Activated T-cell treated with anti-CD3 and anti-CD28 coated beads, Interleukin-2, amount 50 U/mL, for 24 hours (primary cell): Measurements from ENCODE around the gene TDRD1.
A peak's percentile ranks its signal among the peaks of the same experiment; 100 is the strongest.

Experiments used
- DNase-seq: peaks from one replicate; pipeline ENCODE4 v3.0.0-alpha.2; 2020
- H3K27ac Mint-ChIP-seq: 2 replicates; pipeline ENCODE4 v1.8.0; 2020; ENCODE audit warnings: mild to moderate bottlenecking, mixed read lengths
- H3K27me3 Mint-ChIP-seq: 2 replicates; pipeline ENCODE4 v1.8.0; 2020; ENCODE audit warnings: mixed read lengths
- H3K36me3 Mint-ChIP-seq: 2 replicates; pipeline ENCODE4 v1.8.0; 2020; ENCODE audit warnings: low read depth, mixed read lengths
- H3K4me1 Mint-ChIP-seq: 2 replicates; pipeline ENCODE4 v1.8.0; 2020; ENCODE audit warnings: low read depth, mixed read lengths
- H3K4me3 Mint-ChIP-seq: 2 replicates; pipeline ENCODE4 v1.8.0; 2020; ENCODE audit warnings: mild to moderate bottlenecking, moderate library complexity, mixed read lengths
- H3K9me3 Mint-ChIP-seq: 2 replicates; pipeline ENCODE4 v1.8.0; 2020; ENCODE audit warnings: mixed read lengths

Gene TDRD1

DNA sequence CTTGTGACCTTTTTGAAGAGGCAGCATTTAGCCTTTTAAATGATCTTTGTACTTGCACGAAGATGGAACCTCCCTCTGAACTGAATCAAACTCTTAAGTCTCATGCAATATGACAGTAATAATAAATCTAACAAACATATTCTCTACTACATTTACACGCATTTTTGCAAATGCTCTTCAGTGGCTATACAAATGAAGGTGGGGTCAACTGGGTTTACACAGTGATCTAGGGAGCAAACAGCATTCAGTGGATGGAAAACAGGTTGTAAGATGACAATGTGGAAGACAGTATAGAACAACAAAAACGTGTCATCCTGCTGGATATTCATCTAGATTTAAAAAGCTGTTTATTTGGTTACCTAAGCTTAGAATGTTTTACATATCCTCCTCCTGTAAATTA lies 12.7 kb upstream of the TDRD1 start:
- no peak overlapping the region for H3K27ac Mint-ChIP-seq
- peaks cover 7% of the 10 kb centered on the region for H3K9me3 Mint-ChIP-seq
- H3K36me3 Mint-ChIP-seq = peaks cover 66% of the 10 kb centered on the region
- no peak for DNase-seq
- no peak overlapping the region for H3K4me3 Mint-ChIP-seq
- H3K27me3 Mint-ChIP-seq = no peaks in the 10 kb centered on the region
- H3K4me1 Mint-ChIP-seq = peaks cover 58% of the 10 kb centered on the region

DNA sequence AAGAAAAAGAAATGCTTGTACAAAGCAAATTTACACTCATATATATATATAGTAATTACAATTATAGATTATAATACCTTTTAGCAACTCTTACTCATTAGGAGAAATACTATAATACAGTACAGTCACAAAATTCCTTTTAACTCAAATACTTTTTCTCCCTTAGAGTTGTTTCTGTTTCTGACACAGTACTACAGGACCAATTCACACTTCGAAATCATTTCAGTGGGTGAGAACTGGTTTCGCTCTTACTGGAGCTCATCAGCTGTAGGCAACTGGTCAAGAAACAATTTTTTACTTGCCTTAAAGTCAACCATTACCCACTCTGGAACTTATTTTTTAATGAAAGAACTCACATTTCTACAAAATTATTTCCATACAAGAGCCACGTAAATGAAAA lies 11.2 kb upstream of the TDRD1 start:
- Mint-ChIP-seq H3K4me3 (no peak overlapping the region), H3K27ac (no peak overlapping the region), H3K9me3 (peaks cover 7% of the 10 kb centered on the region), H3K27me3 (no peaks in the 10 kb centered on the region), H3K36me3 (peaks cover 57% of the 10 kb centered on the region), H3K4me1 (peaks cover 63% of the 10 kb centered on the region)
- no peak for DNase-seq

DNA sequence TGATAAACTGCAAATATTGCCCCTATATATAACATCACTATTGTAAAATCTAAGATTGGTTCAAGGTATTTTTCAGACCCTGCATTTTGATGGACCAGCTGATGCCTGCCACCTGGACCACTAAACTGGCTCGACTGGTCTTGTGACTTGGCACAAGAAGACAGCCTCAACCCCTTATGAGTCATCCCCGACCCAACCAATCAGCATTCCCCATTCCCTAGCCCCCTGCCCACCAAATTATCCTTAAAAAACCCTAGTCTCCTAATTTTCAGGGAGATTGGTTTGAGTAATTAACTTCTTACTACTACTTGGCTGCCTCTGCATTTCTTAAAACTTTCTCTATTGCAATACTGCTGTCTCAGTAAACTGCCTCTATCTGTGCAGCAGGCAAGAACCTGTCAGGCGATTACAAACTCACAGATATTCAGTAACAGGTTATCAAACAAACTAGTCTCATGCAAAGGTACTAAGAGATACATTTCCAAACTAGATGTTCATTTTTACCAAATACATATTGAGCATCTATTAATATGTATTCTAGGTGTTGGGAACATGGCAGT lies 10.6 kb upstream of the TDRD1 start:
- H3K4me1 Mint-ChIP-seq = peaks cover 61% of the 10 kb centered on the region
- H3K4me3 Mint-ChIP-seq = no peak overlapping the region
- no peak overlapping the region for H3K27ac Mint-ChIP-seq

DNA sequence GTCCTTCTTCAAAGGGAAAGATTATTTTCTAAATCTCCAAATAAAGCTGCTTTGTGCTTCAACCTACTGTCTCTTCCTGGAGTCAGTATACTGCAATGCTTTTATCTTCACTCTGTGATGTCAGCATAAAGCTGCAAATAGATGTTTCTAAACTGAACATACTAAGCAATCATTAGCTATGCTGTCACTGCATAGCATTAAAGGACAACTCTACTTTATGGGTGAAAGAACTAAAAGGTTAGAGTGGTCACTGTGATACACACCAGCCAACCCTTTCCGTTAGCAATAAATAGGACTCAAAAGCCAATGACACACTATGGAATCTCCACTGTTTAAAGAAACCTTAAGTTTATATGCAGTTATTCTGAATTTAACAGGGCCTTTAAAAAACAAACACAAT lies 6.9 kb upstream of the TDRD1 start:
- Mint-ChIP-seq H3K4me1 (peaks cover 56% of the 10 kb centered on the region), H3K4me3 (peak overlapping the region; percentile 97), H3K9me3 (peaks cover 7% of the 10 kb centered on the region), H3K36me3 (peaks cover 40% of the 10 kb centered on the region), H3K27ac (no peak overlapping the region), H3K27me3 (no peaks in the 10 kb centered on the region)
- DNase-seq = no peak

More for the DNA sequence above, 10.6 kb upstream of the TDRD1 start:
- no peaks in the 10 kb centered on the region for H3K27me3 Mint-ChIP-seq
- peaks cover 54% of the 10 kb centered on the region for H3K36me3 Mint-ChIP-seq
- DNase-seq = no peak
- H3K9me3 Mint-ChIP-seq = peaks cover 7% of the 10 kb centered on the region

DNA sequence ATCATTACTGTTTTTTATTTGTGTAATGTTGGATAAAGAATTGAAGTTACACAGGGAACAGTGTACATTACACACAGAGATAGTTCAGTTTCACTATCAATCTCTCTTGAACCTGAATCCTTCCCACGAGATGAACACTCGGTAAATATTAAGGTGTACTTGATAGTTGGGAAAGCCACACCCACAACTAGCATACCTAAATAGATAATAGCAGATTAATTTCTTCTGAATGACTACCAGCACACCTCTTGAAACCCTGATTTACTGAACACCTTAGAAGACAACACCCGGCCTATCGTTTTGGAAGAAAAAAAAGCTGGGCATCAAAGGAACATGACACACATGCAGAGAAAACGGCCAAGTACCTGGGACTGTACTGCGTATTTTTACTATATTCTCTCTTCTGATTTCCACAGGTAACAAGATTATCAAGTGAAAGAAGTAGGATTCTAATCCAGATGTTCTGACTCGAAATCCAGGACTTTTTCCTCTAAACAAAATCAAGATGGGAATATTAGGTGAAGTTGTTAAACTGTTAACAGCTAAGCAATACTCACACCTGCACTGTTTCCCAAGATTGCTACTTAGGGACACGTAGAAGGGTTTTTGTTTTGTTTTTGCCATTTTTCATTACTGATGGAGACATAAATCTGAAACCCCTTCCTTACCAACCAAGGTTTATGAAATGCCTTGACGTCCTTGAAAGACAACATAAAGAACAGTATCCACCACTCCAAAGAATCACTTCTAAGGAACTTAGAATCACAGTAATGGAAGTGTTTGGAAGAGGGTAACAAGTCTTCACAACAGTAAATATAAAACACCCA lies 6.2 kb upstream of the TDRD1 start:
- Mint-ChIP-seq H3K9me3 (peaks cover 7% of the 10 kb centered on the region), H3K4me3 (peak overlapping the region; percentile 97), H3K27me3 (no peaks in the 10 kb centered on the region), H3K36me3 (peaks cover 36% of the 10 kb centered on the region), H3K27ac (peak overlapping the region; percentile 98), H3K4me1 (peaks cover 52% of the 10 kb centered on the region)
- DNase-seq = no peak

DNA sequence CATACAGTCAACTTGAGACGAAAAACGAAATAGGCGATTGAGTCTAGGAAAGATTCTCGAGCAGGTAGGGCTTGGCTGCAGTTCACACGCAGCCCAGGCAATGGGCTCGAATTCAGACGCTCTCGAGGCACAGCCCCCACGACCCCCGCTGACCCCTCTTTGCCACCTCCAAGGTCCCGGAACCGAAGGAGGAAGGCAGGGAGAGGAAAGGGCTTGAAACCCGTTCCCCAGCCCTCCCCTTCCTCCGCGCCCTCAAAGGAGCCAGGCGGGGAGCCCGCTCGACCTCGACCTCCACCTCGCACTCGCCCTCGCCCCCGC lies 5.6 kb upstream of the TDRD1 start:
- Mint-ChIP-seq H3K9me3 (peaks cover 4% of the 10 kb centered on the region), H3K36me3 (peaks cover 32% of the 10 kb centered on the region), H3K27me3 (no peaks in the 10 kb centered on the region), H3K27ac (peak overlapping the region; percentile 98), H3K4me3 (peak overlapping the region; percentile 97), H3K4me1 (peaks cover 47% of the 10 kb centered on the region)
- DNase-seq = no peak

DNA sequence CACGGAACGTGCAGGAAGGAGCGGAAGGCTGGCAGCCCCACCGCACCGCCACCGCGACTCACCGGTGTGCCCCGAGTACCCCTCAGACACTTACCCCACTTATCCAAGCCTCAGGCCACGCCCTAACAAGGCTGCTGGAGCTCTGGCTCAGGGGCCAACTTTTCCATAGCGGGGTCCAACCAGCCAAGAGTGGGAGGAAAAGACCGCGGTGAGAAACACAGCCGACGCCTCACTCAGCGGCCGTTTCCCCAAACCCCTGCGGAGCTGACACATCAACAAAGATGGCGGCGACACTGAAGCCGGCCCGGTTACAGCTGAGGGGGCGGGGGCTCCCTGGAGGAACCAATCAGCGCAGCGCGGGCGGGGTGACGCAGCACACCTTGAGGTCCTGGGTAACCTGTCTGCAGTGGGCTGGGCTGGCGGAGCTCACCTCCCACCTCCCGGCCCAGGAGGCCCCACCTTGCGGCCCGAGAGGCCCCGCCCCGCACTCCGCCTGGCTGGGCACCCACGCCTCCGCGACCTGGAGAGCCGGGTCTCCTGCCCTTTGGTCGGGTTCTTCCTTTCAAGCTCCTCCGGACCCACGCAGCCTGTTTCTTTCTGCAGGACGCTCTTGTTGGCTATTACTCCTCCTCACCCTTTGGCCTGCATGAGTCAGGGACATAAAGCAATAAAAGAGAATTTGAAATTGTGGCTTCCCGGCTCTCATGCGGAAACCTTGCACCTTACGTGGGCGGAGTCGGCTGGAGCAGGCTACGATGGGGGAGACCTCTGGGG lies 5.0 kb upstream of the TDRD1 start, which contains the start of gene CCDC186:
Gene CCDC186 (minus strand): TSS at position 283 of the 774 bp plus-strand sequence. CDS start 10,935 bp downstream, outside the sequence.
- Mint-ChIP-seq H3K9me3 (no peaks in the 10 kb centered on the region), H3K4me1 (peaks cover 44% of the 10 kb centered on the region), H3K36me3 (peaks cover 28% of the 10 kb centered on the region), H3K4me3 (peak within 1 kb of the TSS; percentile 97), H3K27ac (peak within 1 kb of the TSS; percentile 98), H3K27me3 (no peaks in the 10 kb centered on the region)
- DNase-seq = peak; percentile 98

DNA sequence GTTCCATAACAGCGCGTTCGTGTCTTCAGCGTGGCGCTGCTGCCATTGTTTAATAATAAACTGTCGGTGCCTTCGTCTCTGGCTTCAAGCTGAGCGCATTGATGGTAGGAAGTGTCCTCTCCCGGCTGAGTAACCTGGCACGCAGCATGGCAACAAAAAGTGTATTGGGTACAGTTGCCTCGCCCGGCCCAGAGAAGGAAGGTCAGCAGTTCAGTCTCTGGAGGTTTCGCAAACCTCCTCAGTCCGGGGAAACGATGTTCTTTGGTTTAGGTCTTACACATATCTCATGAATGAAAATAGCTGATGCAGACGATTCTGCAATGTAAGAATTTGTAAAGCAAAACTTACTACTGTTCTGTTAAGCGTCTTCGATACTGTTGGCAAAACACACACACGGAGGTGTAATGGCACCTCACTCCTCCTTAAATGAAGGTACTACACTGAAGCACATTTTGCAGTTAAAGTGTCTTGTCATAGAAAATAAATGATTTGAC lies 4.4 kb upstream of the TDRD1 start:
- no peak for DNase-seq
- peak overlapping the region; percentile 97 for H3K4me3 Mint-ChIP-seq
- H3K27me3 Mint-ChIP-seq = no peaks in the 10 kb centered on the region
- peaks cover 44% of the 10 kb centered on the region for H3K4me1 Mint-ChIP-seq
- H3K36me3 Mint-ChIP-seq = peaks cover 23% of the 10 kb centered on the region
- H3K27ac Mint-ChIP-seq = peak overlapping the region; percentile 88
- no peaks in the 10 kb centered on the region for H3K9me3 Mint-ChIP-seq

DNA sequence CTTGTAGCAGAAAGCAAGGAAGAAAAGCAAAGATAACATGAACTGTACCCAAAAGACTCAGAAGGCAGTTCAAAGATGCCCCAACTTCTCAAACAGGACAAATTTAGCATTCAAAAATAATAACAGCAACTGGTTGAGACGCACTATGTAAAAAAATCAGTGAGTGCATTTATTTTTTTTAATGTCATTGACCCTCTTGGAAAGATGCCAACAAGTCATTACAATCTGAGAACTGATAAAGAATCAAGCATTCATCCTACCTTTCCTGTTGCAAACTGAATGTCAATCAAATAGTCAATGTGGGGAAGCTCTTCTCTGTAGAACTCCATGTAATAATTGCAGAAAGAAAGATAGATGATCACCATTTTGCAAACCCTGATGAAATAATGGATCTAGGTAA lies 3.5 kb upstream of the TDRD1 start:
- Mint-ChIP-seq H3K9me3 (no peaks in the 10 kb centered on the region), H3K4me1 (peaks cover 41% of the 10 kb centered on the region)

DNA sequence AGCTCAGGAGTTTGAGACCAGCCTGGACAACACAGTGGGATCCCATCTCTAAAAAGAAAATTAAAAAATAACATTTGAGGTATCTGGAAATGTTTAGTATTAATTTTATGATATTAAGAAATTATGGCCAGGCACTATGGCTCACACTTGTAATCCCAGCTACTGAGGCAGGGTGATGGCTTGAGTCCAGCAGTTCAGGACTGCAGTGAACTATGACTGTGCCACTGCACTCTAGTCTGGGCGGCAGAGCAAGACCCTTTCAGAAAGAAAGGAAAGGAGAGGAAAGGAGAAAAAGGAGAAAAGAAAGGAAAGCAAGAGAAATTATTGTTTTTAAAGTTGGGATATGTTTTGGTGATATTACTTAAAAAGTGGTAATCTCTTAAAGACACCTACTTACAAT lies 2.6 kb upstream of the TDRD1 start:
- H3K27ac Mint-ChIP-seq = no peak overlapping the region
- H3K36me3 Mint-ChIP-seq = peaks cover 12% of the 10 kb centered on the region
- H3K27me3 Mint-ChIP-seq = no peaks in the 10 kb centered on the region
- DNase-seq = no peak
- peaks cover 37% of the 10 kb centered on the region for H3K4me1 Mint-ChIP-seq
- H3K4me3 Mint-ChIP-seq = no peak overlapping the region
- H3K9me3 Mint-ChIP-seq = no peaks in the 10 kb centered on the region

More for the DNA sequence above, 3.5 kb upstream of the TDRD1 start:
- Mint-ChIP-seq H3K27me3 (no peaks in the 10 kb centered on the region), H3K4me3 (peak overlapping the region; percentile 23), H3K27ac (no peak overlapping the region), H3K36me3 (peaks cover 17% of the 10 kb centered on the region)
- DNase-seq = no peak

DNA sequence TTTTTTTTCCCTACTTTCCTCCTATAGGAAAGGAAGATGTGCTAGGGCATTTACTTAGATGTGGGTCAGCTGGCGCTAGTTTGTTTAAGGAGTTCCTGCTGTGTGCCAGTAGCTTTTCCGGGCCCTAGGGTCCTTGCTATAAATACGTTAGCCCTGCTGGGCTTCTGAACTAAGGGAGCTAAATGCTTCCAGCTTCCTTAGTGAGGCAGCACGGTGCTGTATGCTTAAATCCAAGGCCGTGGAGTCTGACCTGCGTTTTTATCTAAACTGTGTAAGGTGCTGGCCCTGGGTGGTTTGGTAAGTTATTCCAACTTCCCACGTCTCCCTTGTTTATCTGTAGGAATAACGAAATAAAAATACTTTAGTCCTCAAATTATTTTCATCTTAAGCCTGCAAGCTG lies 594 bp downstream of the TDRD1 start:
- H3K9me3 Mint-ChIP-seq = no peaks in the 10 kb centered on the region
- no peaks in the 10 kb centered on the region for H3K36me3 Mint-ChIP-seq
- H3K4me1 Mint-ChIP-seq = peaks cover 15% of the 10 kb centered on the region
- H3K27me3 Mint-ChIP-seq = no peaks in the 10 kb centered on the region
- no peak for DNase-seq
- H3K4me3 Mint-ChIP-seq = peak overlapping the region; percentile 39
- H3K27ac Mint-ChIP-seq = no peak overlapping the region

DNA sequence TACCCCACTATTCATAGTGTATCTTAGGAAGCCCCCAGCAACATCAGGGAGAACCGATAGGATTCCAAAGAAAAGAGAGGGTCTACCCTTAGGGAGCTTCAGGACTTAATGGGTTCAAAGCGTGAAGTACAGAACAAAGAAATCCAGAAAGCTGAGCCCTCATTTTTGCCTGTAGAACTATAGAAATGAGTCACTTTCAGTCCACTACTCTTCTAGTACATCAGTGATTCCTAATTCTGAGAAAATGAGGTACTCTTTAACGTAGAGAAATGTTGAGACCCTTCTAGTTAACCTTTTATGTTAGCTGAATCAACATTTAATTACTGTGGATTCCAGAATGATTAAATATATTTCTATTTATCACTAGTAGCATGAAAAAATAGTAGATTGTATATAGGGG lies 1.8 kb downstream of the TDRD1 start:
- no peak overlapping the region for H3K27ac Mint-ChIP-seq
- H3K4me3 Mint-ChIP-seq = no peak overlapping the region
- no peaks in the 10 kb centered on the region for H3K36me3 Mint-ChIP-seq

DNA sequence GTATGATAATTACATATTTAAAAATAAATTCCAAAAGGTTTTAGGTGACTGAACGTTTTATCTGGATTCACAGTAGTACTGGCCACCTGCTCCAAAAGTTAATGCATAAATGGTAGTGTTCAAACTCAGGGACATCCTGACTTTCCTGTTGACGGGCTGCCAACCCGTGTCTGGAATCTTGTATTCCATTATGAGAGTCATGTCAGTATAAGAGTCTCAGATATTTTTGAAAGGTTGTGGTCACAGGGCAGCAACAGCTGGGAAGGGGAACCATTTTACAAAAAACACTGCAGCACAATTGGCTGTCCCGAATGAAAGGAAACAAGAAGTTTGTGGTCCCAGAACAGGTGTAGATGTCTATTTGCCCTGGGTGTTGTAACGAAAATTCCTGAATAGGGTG lies 2.8 kb downstream of the TDRD1 start:
- Mint-ChIP-seq H3K9me3 (no peaks in the 10 kb centered on the region), H3K27me3 (peaks cover under 1% of the 10 kb centered on the region), H3K36me3 (no peaks in the 10 kb centered on the region), H3K4me3 (no peak overlapping the region), H3K27ac (no peak overlapping the region), H3K4me1 (peaks cover 3% of the 10 kb centered on the region)
- no peak for DNase-seq

More for the DNA sequence above, 1.8 kb downstream of the TDRD1 start:
- H3K9me3 Mint-ChIP-seq = no peaks in the 10 kb centered on the region
- no peak for DNase-seq
- no peaks in the 10 kb centered on the region for H3K27me3 Mint-ChIP-seq
- H3K4me1 Mint-ChIP-seq = peaks cover 6% of the 10 kb centered on the region

DNA sequence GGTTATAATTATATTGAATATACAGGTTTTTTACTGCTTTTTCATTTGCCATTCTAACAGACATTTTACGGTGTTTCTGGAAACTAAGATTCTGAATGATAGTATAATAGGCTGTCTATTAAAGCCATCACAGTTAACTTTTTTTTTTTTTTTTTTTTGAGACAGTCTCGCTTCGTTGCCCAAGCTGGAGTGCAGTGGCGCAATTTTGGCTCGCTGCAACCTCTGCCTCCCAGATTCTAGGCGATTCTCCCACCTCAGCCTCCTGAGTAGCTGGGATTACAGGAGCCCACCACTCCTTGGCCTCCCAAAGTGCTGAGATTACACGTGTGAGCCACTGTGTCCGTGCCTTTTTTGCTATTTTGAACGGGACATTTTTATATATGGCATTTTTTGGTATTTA lies 4.4 kb downstream of the TDRD1 start:
- H3K4me1 Mint-ChIP-seq = peaks cover 3% of the 10 kb centered on the region
- no peaks in the 10 kb centered on the region for H3K36me3 Mint-ChIP-seq
- DNase-seq = no peak
- no peak overlapping the region for H3K27ac Mint-ChIP-seq
- H3K27me3 Mint-ChIP-seq = peaks cover 10% of the 10 kb centered on the region
- H3K9me3 Mint-ChIP-seq = no peaks in the 10 kb centered on the region
- H3K4me3 Mint-ChIP-seq = no peak overlapping the region
